NCI-H524 (cell line): ENCODE measurements around the gene RNF151.
"Not testable (repeated sequence)": the region's sequence is repeated elsewhere in the genome, so short reads cannot be mapped to it uniquely, and the experiment has no call there.

Experiments
- DNase-seq, 2 experiments: peaks; one replicate each; lab custom pipeline; 2025; lab: John Stamatoyannopoulos, UW

Gene RNF151

DNA sequence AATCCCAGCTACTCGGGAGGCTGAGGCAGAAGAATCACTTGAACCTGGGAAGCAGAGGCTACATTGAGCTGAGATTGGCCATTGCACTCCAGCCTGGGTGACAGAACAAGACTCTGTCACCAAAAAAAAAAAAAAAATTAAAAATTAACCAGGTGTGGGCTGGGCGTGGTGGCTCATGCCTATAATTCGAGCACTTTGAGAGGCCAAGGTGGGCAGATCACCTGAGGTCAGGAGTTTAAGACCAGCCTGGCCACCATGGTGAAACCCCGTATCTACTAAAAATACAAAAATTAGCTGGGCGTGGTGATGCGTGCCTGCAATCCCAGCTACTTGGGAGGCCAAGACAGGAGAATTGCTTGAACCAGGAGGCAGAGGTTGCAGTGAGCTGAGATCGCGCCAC is 26.8 kb upstream of the RNF151 start:
- DNase-seq: not testable (repeated sequence)

DNA sequence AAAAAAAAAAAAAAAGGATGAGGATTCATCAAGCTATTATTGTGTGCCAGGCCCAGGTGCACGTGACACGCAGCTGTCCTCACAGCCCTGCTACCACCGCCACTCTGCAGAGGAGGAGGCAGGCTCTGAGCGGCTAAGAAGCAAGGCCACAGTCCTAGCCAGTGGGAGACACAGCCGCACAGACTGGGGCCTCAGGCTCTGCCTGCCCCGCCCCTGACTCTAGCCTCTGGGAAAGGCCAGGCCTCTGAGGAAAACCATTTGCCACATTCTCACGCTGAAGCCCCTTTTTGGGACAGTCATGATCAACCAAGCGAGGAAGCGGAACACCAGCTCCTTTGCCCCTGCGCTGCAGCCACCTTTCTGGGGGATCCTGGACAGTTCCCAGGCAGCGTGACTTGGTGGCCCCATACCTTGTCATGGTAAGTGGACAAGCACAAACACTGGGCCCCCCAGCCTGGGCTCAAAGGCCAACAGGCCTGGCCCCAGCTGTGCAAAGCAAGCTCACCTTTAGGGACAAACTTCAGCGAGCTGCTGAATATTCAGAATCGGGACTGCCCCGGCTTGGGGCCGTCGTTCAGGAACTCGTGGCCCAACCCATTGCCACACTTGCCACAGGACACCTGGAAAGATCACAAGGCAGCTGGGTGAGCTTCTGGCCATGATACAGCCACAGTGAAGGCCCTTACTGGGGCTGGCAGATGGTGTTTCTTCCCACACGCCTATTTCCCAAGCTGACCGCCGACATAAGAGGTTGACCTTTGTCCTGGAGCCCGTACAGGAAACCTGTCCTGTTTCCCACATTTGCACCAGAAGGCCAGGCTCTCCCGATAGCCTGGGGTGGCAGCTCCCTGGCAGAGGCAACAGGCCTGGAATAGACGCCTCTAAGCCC is 26.1 kb upstream of the RNF151 start:
- DNase-seq: no peak

DNA sequence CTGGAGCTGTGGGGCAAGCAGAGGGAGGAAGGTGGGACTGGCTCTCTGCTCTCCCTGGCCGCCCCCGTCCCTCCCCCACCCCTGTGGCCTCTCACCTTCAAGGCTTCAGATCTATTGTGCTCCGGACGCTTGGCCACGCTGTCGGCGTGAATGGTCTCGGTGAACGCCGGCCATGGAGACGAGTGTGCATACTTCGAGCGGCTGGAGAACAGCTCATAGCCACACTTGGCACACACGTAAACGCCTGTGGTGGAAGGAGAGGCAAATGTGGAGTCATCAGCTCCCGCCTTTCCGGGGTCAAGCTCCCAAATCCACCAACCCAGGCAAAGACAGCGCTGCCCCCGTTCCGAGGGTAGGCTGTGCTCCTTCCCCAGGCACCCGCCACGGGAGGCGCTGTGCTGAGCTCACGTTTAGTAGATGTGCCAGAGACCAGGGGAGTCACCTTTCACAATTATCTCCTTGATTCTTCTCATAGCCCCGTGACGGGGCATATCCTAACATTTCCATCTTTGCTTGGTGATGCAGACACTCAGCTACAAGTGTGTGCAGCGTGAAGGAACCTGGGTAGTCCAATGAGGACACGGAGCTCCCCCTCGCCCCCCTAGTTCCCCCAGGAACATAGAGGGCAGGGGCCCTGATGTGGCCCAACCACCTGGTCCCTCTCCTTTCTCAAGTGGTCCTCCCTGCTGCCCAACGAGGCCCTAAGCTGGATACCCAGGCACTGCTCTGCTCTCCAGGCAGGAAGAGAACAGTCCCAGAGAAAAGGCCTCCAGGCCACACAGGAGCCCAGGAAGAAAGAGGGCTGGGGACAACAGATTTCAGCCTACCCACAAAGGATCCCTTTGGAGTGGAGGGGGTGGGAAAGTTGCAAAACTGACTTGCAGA is 25.3 kb upstream of the RNF151 start:
- no peak for DNase-seq

DNA sequence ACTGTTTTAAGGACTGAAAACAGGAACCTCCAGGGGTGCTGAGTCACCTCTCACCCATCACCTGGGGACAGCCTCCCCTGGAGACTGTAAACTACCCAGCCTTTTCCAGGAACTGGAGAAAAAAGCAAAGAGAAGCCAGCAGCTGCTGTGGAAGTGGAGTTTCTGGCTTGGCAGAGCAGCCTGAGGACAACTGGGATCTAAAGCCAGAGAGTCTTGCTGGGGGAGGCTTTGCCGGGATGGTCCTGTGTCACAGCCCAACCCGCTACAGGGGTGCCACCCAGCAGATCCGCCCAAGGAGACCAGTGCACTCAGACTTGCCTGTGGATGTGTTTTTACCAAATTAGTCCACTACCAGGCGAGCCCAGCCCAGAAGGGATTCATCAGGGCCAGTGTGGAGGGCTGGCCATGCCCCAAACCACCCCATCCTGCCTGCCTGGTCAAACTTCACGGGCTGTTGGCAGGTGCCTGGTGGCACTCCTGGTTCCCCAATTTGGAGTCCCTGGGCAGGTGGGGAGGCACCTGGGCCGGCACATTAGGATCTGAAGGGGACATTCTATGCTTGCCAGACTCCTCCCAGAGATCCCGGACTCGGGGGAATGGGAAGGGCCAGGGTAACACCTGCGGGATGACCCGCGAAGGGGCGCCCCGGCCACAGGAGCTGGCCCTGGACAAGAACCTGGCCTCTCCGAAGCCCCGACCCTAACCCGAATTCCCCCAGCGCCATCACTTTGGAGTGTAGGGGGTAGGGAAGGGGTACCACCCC is 24.4 kb upstream of the RNF151 start:
- no peak for DNase-seq

DNA sequence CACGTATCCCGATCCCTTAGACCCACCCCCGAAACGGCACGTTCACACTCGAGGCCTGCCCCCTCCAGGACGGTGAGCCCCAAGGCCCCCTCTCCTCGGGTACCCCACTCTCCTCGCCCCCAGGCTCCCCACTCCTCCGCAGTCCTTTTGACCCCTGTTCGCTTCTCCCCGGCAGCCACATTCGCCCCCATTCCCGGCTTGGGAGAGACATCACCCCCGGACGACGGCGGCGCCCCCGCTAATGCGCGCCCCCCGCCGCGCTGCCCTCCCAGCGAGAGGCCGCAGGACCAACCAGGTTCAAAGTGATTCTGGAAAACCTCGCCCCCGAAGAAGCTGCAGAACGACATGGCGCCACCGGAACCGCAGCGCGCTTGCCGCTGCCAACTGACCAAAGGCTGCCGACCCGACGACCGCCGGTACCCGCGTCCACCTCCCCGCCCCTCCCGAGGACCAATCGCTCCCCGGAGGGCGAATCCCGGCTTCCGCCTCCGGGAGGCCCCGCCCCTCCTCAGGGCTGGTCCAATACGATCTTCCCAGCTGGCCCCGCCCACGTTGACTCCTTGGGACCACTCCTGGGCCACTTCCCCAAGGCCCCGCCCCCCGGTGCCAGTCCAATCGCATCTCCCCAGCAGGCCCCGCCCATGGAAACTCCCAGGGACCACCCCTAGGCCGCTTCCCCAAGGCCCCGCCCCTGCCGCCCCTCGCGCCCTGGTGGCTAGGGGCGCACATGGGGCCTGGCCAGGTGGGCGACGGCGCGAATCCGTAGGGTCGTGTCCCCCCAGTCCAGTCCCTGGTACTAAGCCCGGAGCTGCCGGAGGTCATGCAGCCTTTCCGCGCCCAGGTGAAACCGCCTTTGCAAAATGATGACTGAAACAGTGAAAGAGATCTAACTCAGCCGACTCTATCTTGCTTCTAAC is 23.6 kb upstream of the RNF151 start, which contains the start of gene MSRB1:
Gene MSRB1, minus strand, starts transcription at position 390 of the 917 bp plus-strand sequence. Its CDS starts 43 bp downstream, at position 347.
- peak; percentile 99 to 100 for DNase-seq

DNA sequence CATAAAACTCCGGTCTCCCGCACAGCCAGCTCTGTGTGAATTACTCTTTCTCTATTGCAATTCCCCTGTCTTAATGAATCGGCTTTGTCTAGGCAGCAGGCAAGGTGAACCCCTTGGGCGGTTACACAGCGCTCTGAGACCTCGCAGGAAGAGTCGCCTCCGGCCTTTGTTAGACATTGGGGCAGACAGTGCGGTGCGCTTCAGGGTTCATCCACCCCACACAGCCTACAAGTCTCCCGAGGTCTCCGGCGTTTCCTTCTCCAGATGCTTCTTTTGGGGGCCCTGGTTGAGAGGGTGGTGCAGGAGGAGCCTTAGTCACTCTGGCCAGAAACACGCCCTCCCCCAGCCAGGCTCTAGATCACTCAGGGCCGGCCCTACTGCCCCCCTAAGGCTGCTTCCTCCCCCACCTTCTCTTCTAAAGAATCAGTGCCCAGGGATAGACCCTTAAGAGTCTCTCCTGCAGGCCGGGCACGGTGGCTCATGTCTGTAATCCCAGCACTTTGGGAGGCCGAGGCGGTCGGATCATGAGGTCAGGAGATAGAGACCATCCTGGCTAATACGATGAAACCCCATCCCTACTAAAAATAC is 21.9 kb upstream of the RNF151 start:
- no peak for DNase-seq

DNA sequence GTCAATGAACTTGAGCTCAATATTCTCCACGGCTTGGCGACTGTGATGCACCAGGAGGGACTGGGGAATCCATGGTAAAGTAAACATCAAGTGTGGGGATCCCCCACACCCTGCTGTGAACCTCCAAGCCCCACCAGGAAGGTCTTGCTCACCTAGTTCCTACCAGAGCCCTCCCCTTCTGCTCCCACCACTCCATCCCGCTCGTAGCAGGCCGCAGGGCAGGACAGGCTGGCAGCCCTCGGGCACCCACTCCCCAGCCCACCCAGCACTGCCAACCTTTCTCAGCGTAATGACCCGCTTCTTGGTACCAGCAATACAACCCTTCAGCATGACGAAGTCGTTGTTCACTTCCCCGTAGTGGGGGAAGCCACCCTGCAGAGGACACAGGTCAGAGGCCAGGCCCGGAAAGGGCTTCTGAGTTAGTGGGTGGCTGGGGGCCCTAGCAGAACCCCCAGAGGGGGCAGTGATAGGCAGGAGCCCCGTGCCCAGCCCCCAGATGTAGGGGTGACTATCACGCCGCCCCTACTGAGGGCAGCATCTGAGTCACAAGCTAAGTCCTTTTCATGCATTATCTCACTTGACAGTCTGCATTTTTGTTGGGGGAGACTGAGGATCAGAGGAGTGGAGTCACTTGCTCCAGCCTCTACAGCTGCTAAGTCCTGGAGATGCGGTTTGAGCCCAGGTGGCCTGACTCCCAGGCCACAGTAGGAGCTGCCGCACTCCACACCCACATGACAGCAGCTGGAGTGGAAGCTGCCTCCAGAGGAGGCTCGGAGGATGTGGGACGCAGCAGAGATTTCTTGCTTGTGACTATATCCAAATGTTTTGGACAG is 20.9 kb upstream of the RNF151 start:
- no peak for DNase-seq

DNA sequence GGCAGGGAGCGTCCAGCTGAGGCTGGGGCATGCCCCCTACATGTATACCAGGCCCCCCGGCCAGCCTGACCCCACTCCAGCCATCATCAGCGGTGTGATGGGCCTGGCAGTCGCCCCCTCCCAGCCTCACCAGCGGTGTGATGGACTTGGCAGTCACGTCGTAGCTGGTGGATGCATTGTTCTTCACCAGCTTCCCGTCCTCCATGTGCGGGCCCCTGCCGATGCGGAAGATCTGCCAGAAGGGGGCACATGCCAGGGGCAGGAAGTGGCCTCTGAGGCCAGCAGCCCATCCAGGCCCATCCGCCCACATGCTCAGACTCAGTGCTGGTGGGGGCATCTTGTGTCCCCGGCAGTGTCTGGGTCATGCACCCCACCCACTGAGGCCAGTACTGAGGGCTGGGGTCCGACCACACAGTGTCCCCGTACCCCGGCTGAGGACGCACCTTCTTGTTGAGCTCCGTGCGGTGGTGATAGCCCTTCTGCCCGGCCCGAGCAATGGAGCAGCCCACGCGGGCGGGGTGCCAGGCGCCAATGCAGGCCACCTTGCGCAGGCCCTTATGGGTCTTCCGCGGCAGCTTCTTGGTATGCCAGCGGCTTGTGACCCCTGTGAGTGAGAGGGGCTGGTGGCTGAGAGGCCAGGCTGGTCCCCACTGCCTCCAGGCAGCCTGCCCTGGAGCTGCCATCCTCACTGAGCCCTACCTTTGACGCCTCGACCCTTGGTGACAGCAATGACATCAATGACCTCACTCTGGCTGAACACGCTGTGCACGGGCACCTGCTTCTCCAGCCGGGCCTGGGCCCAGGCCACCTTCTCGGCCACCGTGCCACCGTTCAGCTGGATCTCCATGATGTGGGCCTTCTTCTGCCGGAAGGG is 19.9 kb upstream of the RNF151 start:
- DNase-seq: no peak

DNA sequence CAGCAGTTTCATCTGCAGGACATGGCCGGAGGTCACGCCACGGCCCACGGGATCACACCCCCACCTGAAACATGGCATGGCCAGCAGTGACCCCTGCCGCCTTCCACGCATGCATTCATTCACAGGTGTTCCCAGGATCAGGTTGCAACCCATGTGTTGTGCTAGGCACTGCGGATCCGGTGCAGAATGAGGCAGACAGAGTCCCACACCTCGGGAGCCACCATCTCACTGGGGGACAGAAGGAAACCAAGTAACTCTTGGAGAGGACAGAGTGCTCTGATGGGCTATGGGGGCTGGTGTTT is 19.3 kb upstream of the RNF151 start:
- no peak for DNase-seq

DNA sequence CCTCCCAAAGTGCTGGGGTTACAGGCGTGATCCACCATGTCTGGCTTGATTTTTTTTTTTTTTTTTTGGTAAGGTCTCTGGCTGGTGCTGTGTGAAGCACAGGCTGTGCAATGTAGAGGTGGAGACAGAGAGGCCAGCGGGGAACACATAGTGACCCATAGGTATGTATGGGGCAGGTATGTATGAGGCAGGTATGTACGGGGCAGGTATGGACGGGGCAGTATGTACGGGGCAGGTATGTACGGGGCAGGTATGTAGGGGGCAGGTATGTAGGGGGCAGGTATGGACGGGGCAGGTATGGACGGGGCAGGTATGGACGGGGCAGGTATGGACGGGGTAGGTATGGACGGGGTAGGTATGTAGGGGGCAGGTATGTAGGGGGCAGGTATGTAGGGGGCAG is 17.1 kb upstream of the RNF151 start:
- no peak for DNase-seq

DNA sequence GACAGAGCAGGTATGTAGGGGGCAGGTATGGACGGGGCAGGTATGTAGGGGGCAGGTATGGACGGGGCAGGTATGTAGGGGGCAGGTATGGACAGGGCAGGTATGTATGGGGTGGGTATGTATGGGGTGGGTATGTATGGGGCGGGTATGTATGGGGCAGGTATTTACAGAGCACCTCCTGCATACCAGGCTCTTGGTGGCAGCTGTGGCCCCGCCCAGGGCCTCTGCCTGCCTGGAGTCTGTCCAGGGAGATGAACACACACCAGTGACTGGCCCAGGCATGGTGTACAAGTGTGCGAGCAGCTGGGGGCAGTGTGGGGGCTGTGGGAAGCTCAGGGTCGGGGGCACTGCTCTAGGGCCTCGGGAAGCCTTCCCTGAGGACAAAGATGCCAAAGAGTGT is 16.6 kb upstream of the RNF151 start:
- no peak for DNase-seq

DNA sequence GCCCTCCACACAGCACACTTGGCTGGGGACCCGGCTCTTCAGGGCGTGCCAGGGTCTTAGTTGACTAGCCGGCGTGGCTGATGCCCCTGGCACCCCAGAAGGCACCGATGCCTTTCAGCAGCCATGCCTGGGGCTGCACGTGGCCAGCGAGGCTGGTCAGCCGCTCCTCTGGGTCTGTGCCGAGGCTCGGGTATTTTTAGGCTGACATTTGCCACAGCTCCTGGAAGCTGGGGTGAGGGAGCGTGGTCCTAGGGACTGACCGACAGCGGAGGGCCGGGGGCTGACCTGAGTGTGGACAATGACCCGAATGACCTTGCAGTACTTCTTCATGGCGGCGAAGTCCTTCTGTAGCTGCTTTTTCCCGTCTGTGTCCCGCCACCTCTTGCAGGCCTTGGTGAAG is 16.1 kb upstream of the RNF151 start:
- DNase-seq: no peak

DNA sequence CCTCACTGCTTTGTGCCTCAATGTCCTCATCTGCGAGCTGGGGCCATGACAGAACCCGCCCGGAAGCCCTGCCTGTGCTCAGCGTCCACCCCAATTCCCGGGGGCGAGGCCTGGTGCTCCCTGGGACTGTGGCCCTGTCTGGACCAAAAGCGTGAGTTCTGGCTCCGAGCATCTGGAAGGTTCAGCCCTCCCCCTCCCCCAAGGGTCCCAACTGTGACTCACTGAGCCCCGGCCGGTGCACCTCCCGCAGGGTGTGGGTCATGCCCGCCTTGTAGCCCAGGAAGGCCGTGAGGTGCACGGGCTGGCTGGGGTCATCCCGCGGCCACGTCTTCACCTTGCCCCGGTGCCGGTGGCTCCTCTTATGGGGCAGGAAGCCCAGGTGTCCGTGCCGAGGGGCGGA is 12.9 kb upstream of the RNF151 start:
- DNase-seq: no peak

DNA sequence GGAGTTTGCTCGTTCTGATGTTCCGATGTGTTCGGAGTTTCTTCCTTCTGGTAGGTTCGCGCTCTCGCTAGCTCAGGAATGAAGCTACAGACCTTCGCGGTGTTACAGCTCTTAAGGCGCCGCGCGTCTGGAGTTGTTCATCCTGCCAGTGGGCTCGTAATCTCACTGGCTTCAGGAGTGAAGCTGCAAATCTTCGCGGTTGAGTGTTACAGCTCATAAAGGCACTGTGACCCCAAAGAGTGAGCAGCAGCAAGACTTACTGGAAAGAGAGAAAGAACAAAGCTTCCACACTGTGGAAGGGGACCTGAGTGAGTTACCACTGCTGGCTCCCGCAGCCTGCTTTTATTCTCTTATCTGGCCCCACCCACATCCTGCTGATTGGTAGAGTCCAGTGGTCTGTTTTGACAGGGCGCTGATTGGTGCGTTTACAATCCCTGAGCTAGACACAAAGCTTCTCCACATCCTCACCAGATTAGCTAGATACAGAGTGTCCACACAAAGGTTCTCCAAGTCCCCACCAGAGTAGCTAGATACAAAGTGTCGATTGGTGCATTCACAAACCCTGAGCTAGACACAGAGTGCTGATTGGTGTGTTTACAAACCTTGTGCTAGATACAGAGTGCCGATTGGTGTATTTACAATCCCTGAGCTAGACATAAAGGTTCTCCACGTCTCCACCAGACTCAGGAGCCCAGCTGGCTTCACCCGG is 9.1 kb upstream of the RNF151 start:
- not testable (repeated sequence) for DNase-seq

DNA sequence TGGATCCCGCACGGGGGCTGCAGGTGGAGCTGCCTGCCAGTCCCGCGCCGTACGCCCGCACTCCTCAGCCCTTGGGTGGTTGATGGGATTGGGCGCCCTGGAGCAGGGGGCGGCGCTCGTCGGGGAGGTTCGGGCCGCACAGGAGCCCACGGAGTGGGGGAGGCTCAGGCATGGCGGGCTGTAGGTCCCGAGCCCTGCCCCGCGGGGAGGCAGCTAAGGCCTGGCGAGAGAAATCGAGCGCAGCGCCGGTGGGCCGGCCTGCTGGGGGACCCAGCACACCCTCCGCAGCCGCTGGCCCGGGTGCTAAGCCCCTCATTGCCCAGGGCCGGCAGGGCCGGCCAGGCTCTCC is 8.5 kb upstream of the RNF151 start:
- DNase-seq: not testable (repeated sequence)

DNA sequence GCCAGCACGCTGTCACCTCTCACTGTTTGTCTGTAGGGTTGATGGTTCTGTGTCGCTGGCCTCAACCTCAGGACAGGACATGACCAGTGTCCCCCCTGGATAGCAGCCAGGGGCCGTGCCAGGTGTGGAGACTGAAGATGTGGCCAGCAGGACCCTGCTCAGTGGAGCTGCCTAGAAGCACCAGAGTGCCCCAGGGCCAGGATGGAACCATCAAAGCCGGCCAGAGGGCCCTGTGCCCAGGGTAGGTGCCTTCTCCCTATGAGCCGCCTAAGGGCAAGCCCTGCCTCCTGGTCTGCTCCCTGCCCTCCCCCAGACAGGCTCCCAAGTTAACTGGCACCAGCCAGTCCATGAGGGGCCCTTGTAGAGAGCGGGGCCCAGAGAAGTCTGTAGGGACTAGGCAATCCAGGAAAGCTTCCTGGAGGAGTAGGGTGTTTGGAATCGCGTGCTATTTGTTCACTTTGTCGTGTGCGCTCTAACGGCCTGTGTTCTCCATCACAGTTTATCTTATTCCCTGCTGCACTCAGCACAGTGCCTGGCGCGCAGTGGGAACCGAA is 7.9 kb upstream of the RNF151 start:
- no peak for DNase-seq

DNA sequence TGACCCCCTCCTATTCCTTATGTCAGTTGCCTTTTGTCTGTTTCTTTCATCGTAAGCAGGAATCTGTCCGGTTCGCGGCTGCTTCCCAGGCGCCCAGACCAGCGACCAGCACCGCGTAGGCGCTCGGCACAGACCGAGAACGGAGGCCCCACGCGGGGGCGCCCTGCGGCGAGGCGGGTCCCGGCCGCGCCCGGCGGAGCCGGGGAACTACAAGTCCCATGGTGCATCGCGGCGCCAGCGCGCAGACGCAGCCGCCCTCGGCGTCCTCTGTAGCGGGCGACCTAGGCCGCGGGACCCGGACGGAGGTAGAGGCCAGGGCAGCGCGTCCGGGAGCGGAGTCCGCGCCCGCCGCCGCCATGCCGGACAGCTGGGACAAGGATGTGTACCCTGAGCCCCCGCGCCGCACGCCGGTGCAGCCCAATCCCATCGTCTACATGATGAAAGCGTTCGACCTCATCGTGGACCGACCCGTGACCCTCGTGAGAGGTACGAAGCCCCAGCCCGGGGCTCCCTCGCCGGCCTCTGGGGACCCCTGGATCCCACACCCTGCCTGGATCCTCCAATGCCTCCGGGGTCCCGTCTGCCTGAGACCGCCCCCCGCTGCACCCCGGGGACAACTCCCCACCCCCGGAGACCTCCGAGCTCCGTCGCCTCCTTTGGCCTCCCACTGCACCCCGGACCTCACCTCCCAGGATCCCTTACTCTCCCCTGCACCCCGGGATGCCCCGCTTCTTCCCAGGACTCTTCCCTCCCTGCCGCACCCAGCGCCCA is 7.2 kb upstream of the RNF151 start, which contains the start of gene NDUFB10:
Gene NDUFB10, plus strand, starts transcription at position 270 of the 771 bp plus-strand sequence. Its CDS starts 87 bp downstream, at position 357.
- peak; percentile 74 to 94 for DNase-seq
